ENCODE results near the gene NUCB2.

DNA sequence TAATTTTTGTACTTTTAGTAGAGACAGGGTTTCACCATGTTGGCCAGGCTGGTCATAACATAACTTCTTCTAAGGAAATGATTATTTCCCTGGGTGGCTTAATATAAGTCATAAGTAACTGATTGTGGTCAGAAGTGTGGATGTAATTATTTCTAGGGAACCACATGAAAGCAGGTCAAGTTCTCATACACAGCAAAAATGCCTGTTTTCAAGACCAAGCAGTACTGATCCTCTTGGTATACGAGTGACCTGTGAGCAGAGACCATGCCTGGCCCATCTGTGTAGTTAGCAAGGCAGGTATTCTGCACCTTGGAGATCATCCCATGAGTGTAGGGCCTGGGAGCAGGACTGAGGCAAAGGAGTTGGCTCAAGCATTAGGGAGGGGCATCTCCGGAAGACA lies 32.5 kb upstream of the NUCB2 start:
- TF ChIP-seq CTCF (IDR thresholded peaks at IDR 0.05) (no peak), EP300 (IDR thresholded peaks at IDR 0.05) (no peak), POLR2A (IDR thresholded peaks at IDR 0.05; ENCODE audit: low read length) (no peak), RAD21 (conservative IDR thresholded peaks at IDR 0.05 in 1 of 2, IDR thresholded peaks at IDR 0.05 in 1 of 2) (no peak), RFX5 (IDR thresholded peaks at IDR 0.05) (no peak), KDM5A (IDR thresholded peaks at IDR 0.05) (no peak), MAFK (IDR thresholded peaks at IDR 0.05; ENCODE audit: partially characterized antibody) (no peak), NFE2L2 (conservative IDR thresholded peaks at IDR 0.05; ENCODE audit: low read length) (no peak), CHD2 (IDR thresholded peaks at IDR 0.05; ENCODE audit: low read length, partially characterized antibody) (no peak), CEBPB (IDR thresholded peaks at IDR 0.05) (no peak), MYC (IDR thresholded peaks at IDR 0.05; ENCODE audit: borderline replicate concordance, low read length) (no peak), USF2 (IDR thresholded peaks at IDR 0.05) (no peak)
- TF ChIP-seq, protein P1, sequence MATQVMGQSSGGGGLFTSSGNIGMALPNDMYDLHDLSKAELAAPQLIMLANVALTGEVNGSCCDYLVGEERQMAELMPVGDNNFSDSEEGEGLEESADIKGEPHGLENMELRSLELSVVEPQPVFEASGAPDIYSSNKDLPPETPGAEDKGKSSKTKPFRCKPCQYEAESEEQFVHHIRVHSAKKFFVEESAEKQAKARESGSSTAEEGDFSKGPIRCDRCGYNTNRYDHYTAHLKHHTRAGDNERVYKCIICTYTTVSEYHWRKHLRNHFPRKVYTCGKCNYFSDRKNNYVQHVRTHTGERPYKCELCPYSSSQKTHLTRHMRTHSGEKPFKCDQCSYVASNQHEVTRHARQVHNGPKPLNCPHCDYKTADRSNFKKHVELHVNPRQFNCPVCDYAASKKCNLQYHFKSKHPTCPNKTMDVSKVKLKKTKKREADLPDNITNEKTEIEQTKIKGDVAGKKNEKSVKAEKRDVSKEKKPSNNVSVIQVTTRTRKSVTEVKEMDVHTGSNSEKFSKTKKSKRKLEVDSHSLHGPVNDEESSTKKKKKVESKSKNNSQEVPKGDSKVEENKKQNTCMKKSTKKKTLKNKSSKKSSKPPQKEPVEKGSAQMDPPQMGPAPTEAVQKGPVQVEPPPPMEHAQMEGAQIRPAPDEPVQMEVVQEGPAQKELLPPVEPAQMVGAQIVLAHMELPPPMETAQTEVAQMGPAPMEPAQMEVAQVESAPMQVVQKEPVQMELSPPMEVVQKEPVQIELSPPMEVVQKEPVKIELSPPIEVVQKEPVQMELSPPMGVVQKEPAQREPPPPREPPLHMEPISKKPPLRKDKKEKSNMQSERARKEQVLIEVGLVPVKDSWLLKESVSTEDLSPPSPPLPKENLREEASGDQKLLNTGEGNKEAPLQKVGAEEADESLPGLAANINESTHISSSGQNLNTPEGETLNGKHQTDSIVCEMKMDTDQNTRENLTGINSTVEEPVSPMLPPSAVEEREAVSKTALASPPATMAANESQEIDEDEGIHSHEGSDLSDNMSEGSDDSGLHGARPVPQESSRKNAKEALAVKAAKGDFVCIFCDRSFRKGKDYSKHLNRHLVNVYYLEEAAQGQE (IDR thresholded peaks at IDR 0.05): no peak
